OCI-LY7 (cell line): ENCODE results near the gene SH3YL1.

Experiments
- CTCF ChIP-seq: fragments of 200-600 bp; sonication (generic); conservative IDR thresholded peaks from 2 replicates; pipeline ENCODE4 v1.5.1; 2014; ENCODE audit warnings: mild to moderate bottlenecking, antibody characterized with exemption, low read length, moderate library complexity, mixed read lengths
- EZH2phosphoT487 ChIP-seq: fragments of 200-600 bp; sonication (generic); IDR thresholded peaks from 2 replicates; pipeline ENCODE4 v1.6.1; 2018; ENCODE audit warnings: low read depth, borderline replicate concordance, mild to moderate bottlenecking, mixed run types, antibody characterized with exemption, low read length, moderate library complexity, mixed read lengths

- TF ChIP-seq CTCF (no peak), EZH2phosphoT487 (no peak)
These were observed 22.2 kb upstream of the SH3YL1 start for GRCh38 chr2:286035-286434.
